AG09319 (cell line): ENCODE results near the gene PLA2R1.

Experiments
- DNase-seq: peaks from one replicate; pipeline ENCODE4 v3.0.0-alpha.2; 2010; ENCODE audit warnings: low read depth; ENCODE audit errors: extremely low read depth
- TF ChIP-seq, protein P1 (sequence below): IDR thresholded peaks from 2 replicates; pipeline ENCODE4 v1.5.1; 2011; ENCODE audit warnings: low read depth, mild to moderate bottlenecking, inconsistent platforms, low read length, moderate library complexity

The PLA2R1 gene

GRCh38 chr2:160053946-160054345 lies 8.5 kb downstream of the PLA2R1 start:
- TF ChIP-seq, protein P1, sequence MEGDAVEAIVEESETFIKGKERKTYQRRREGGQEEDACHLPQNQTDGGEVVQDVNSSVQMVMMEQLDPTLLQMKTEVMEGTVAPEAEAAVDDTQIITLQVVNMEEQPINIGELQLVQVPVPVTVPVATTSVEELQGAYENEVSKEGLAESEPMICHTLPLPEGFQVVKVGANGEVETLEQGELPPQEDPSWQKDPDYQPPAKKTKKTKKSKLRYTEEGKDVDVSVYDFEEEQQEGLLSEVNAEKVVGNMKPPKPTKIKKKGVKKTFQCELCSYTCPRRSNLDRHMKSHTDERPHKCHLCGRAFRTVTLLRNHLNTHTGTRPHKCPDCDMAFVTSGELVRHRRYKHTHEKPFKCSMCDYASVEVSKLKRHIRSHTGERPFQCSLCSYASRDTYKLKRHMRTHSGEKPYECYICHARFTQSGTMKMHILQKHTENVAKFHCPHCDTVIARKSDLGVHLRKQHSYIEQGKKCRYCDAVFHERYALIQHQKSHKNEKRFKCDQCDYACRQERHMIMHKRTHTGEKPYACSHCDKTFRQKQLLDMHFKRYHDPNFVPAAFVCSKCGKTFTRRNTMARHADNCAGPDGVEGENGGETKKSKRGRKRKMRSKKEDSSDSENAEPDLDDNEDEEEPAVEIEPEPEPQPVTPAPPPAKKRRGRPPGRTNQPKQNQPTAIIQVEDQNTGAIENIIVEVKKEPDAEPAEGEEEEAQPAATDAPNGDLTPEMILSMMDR, result no peak
- no peak for DNase-seq

GRCh38 chr2:160052531-160052930 lies 9.9 kb downstream of the PLA2R1 start:
- TF ChIP-seq, protein P1, result no peak
- DNase-seq, result no peak

GRCh38 chr2:160051371-160051800 lies 11.0 kb downstream of the PLA2R1 start:
- DNase-seq, result no peak
- TF ChIP-seq, protein P1, result no peak

DNA sequence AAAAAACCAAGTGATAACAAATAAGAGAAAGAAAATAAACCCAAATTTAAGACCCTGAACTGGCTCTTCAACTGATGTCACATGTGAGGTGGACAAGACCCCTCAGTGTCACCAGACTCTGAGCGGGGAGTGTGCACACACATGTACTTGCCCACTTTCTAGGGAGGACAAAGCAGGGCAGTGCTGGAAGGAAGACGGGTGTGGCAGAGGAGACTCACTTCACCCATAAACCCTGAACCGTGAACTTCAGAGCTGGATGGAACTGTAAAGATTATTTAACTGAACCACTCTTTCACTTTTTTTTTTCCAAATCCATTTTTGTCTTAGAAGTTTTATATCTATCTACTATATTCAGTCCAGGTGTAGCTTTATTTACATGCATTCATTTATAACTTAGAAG lies 12.3 kb downstream of the PLA2R1 start:
- DNase-seq, result no peak
- TF ChIP-seq, protein P1, result no peak

DNA sequence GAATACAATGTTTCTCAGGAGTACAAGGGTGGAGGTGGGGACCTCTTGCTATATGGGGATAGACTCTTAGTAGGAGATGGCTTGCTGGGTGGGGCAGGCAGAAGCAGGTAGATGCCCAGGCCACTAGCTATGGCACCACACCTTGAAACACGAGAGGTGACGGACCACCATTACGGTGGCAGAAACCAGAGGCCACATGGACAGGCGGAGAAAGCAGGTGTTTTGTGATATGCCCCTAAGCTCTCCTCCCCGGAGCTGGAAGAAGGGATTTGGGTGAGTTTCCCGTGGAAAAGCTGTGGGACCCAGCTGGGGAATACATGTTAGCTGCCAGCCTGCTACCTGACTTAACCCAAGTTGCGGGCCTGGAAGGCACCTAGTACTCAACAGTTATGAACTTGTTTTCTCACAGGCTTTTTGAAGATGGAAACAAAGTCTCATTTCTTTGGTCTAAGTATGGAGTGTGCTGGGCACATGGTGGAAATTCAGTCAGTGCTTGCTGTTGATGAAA lies 16.7 kb downstream of the PLA2R1 start:
- no peak for DNase-seq
- TF ChIP-seq, protein P1, result no peak

DNA sequence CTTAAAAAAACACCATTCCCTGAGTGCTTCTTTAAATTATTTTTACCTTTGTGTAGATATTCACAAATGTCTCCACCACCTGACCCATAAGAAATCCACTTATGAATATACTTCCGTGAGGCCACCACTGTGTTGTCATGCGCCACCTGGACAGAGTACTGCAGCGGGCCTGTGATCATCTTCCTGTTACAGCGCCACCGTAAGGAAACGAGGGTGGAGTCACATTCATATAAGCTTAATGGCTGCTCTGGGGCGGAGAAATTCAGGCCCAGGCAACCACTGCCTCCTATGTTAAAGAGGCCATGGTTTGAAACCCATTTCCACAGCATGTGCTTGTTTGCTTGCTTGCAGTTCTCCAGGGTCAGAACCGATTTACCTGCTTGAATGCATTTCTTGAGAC lies 17.7 kb downstream of the PLA2R1 start:
- TF ChIP-seq, protein P1, result no peak

DNA sequence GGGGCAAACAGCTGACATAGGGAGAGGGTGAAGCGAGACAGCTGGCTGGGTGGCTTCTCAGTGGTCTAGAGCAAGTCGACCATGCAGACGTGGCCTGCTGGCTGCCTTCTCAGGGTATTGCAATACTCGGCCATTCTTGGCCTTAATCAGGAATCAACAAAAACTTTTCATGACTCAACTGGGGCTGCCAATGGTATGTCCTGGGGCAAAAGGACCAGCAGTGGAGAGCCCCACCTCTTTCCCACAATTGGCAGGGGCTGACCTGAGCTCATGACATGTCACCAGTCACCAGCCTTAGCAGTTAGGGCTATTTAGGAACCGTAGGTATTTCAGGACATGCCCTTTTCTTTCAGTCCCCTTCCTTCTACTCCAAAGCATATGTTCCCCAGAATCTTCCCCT lies 19.1 kb downstream of the PLA2R1 start:
- TF ChIP-seq, protein P1, result no peak
- DNase-seq, result no peak

More for the DNA sequence above, 17.7 kb downstream of the PLA2R1 start:
- no peak for DNase-seq
